Neural cell (in vitro differentiated cells): ENCODE data around the gene MAP4K5. TPM values are rescaled to one million over a fixed set of nuclear protein-coding genes. Genes with fewer than 3 reads are reported as not detected.

Experiments used
- H2AFZ ChIP-seq: fragments of 200-600, 300-800 bp; sonication (generic), shearing (Covaris generic); 2 replicates; pipeline ENCODE4 v1.6.0; 2014; ENCODE audit warnings: low read depth, mild to moderate bottlenecking, antibody characterized with exemption, low read length, moderate library complexity
- H3F3A ChIP-seq: fragments of 200-600 bp; shearing (Covaris generic); 2 replicates; pipeline ENCODE4 v1.6.1; 2016; ENCODE audit warnings: mild to moderate bottlenecking, moderate library complexity, mixed read lengths, antibody characterized with exemption, low read length; ENCODE audit not compliant: insufficient read depth, poor library complexity, severe bottlenecking
- H3K27ac ChIP-seq: fragments of 200-600, 300-800 bp; sonication (generic), shearing (Covaris generic); 2 replicates; pipeline ENCODE4 v1.5.1; 2014; ENCODE audit warnings: mild to moderate bottlenecking, low read length, moderate library complexity
- H3K27me3 ChIP-seq: fragments of 300-800, 200-600 bp; sonication (generic), shearing (Covaris generic); 2 replicates; pipeline ENCODE4 v1.6.0; 2014; ENCODE audit warnings: mild to moderate bottlenecking, low read depth, low read length, moderate library complexity; ENCODE audit not compliant: insufficient read depth
- H3K36me3 ChIP-seq: fragments of 300-800, 200-600 bp; sonication (generic), shearing (Covaris generic); 2 replicates; pipeline ENCODE4 v1.5.1; 2014; ENCODE audit warnings: mild to moderate bottlenecking, antibody characterized with exemption, low read length, moderate library complexity; ENCODE audit not compliant: insufficient read depth
- H3K4me2 ChIP-seq: fragments of 300-800, 200-600 bp; sonication (generic), shearing (Covaris generic); 2 replicates; pipeline ENCODE4 v1.6.0; 2014; ENCODE audit warnings: mild to moderate bottlenecking, low read length
- H3K4me3 ChIP-seq: fragments of 300-800, 200-600 bp; sonication (generic), shearing (Covaris generic); 2 replicates; pipeline ENCODE4 v1.5.1; 2014; ENCODE audit warnings: mild to moderate bottlenecking, low read length, moderate library complexity
- H3K79me2 ChIP-seq: fragments of 200-600 bp; shearing (Covaris generic); replicated peaks from 2 replicates; pipeline ENCODE4 v1.6.0; 2014; ENCODE audit warnings: mild to moderate bottlenecking, low read length, moderate library complexity; ENCODE audit not compliant: insufficient read depth
- H3K9ac ChIP-seq: fragments of 300-800, 200-600 bp; sonication (generic), shearing (Covaris generic); 2 replicates; pipeline ENCODE4 v1.6.1; 2016; ENCODE audit warnings: mild to moderate bottlenecking, low read length, mixed read lengths
- H3K9me2 ChIP-seq: fragments of 200-600 bp; shearing (Covaris generic); 2 replicates; pipeline ENCODE4 v1.6.1; 2016; ENCODE audit warnings: mild to moderate bottlenecking, low read length, mixed read lengths; ENCODE audit not compliant: insufficient read depth
- H3K9me3 ChIP-seq: fragments of 200-600, 300-800 bp; sonication (generic), shearing (Covaris generic); 2 replicates; pipeline ENCODE4 v1.6.1; 2016; ENCODE audit warnings: mild to moderate bottlenecking, mixed run types, low read length, moderate library complexity, mixed read lengths
- H4K20me1 ChIP-seq: fragments of 200-600 bp; shearing (Covaris generic); 2 replicates; pipeline ENCODE4 v1.6.1; 2016; ENCODE audit warnings: mild to moderate bottlenecking, mixed run types; ENCODE audit not compliant: insufficient read depth
- EP300 ChIP-seq: fragments of 450-650 bp; conservative IDR thresholded peaks from 2 replicates; pipeline ENCODE4 v1.6.1; 2014; ENCODE audit warnings: antibody characterized with exemption, mild to moderate bottlenecking, moderate library complexity; ENCODE audit not compliant: poor library complexity, severe bottlenecking
- EZH2 ChIP-seq: fragments of 200-600, 300-800 bp; shearing (Covaris generic), sonication (generic); IDR thresholded peaks from 2 replicates; pipeline ENCODE4 v1.6.1; 2014; ENCODE audit warnings: antibody characterized with exemption, low read length, borderline replicate concordance, mild to moderate bottlenecking; ENCODE audit not compliant: insufficient read depth, poor library complexity, severe bottlenecking
- MXI1 ChIP-seq: fragments of 450-650 bp; conservative IDR thresholded peaks from 2 replicates; pipeline ENCODE4 v1.6.1; 2014; ENCODE audit warnings: antibody characterized with exemption, mild to moderate bottlenecking; ENCODE audit not compliant: poor library complexity, severe bottlenecking
- POLR2AphosphoS5 ChIP-seq: IDR thresholded peaks from 2 replicates; pipeline ENCODE4 v1.6.1; 2012
- RAD21 ChIP-seq: fragments of 450-650 bp; conservative IDR thresholded peaks from 2 replicates; pipeline ENCODE4 v1.6.1; 2014; ENCODE audit warnings: antibody characterized with exemption, mild to moderate bottlenecking, moderate library complexity
- SMC3 ChIP-seq: fragments of 450-650 bp; conservative IDR thresholded peaks from 2 replicates; pipeline ENCODE4 v1.6.1; 2014; ENCODE audit warnings: antibody characterized with exemption, mild to moderate bottlenecking, moderate library complexity; ENCODE audit not compliant: poor library complexity
- TAF1 ChIP-seq: IDR thresholded peaks from 2 replicates; pipeline ENCODE4 v1.6.1; 2012; ENCODE audit warnings: low read depth
- polyA plus RNA-seq: library from polyadenylated mRNA; depleted of rRNA; stranded (reverse); fragments of >200 nt; gene quantifications from 2 replicates; pipeline ENCODE4 v1.2.3, GENCODE V29; 2014
- TF ChIP-seq, protein P1 (sequence below): IDR thresholded peaks from 2 replicates; pipeline ENCODE4 v1.6.1; 2012; ENCODE audit warnings: borderline replicate concordance
- TF ChIP-seq, protein P2 (sequence below): fragments of 450-650 bp; IDR thresholded peaks from 2 replicates; pipeline ENCODE4 v1.5.1; 2014; ENCODE audit warnings: antibody characterized with exemption, mild to moderate bottlenecking, moderate library complexity; ENCODE audit not compliant: poor library complexity, severe bottlenecking

MAP4K5 gene
- polyA plus RNA-seq, 1 donor from 2014 or later: 148 TPM

DNA sequence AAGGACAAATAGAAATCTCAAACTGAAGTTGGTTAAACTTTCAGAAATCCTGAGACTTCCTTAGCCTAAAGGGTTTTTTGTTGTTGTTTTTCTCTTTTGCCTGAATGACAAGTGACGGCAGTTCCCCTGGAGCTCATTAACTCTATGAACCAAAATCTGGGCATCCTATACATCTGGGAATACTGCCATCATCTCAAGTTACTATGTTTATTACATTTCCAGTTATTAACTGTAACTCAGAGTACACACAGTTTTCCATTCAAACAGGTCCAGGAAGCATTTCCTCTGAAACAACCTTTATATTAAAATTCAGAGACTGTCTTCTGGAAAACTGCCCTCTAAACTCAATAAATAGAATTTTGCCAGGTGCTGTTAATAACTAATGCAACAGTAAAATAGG, 80.1 kb downstream of the MAP4K5 start:
- Histone ChIP-seq H3K79me2 (no peaks in the 10 kb centered on the region), H3F3A (no peaks in the 10 kb centered on the region), H3K9ac (no peak overlapping the region), H3K4me3 (no peak overlapping the region), H3K27ac (no peak overlapping the region), H2AFZ (no peak overlapping the region), H3K36me3 (peaks cover 45% of the 10 kb centered on the region), H3K4me2 (no peak overlapping the region), H3K27me3 (no peaks in the 10 kb centered on the region), H3K9me3 (no peaks in the 10 kb centered on the region), H3K9me2 (no peaks in the 10 kb centered on the region), H4K20me1 (no peaks in the 10 kb centered on the region)
- TF ChIP-seq, protein P1, sequence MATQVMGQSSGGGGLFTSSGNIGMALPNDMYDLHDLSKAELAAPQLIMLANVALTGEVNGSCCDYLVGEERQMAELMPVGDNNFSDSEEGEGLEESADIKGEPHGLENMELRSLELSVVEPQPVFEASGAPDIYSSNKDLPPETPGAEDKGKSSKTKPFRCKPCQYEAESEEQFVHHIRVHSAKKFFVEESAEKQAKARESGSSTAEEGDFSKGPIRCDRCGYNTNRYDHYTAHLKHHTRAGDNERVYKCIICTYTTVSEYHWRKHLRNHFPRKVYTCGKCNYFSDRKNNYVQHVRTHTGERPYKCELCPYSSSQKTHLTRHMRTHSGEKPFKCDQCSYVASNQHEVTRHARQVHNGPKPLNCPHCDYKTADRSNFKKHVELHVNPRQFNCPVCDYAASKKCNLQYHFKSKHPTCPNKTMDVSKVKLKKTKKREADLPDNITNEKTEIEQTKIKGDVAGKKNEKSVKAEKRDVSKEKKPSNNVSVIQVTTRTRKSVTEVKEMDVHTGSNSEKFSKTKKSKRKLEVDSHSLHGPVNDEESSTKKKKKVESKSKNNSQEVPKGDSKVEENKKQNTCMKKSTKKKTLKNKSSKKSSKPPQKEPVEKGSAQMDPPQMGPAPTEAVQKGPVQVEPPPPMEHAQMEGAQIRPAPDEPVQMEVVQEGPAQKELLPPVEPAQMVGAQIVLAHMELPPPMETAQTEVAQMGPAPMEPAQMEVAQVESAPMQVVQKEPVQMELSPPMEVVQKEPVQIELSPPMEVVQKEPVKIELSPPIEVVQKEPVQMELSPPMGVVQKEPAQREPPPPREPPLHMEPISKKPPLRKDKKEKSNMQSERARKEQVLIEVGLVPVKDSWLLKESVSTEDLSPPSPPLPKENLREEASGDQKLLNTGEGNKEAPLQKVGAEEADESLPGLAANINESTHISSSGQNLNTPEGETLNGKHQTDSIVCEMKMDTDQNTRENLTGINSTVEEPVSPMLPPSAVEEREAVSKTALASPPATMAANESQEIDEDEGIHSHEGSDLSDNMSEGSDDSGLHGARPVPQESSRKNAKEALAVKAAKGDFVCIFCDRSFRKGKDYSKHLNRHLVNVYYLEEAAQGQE: no peak
- no peak for TF ChIP-seq RAD21
- no peak for TF ChIP-seq TAF1
- no peak for TF ChIP-seq EZH2
- TF ChIP-seq, protein P2, sequence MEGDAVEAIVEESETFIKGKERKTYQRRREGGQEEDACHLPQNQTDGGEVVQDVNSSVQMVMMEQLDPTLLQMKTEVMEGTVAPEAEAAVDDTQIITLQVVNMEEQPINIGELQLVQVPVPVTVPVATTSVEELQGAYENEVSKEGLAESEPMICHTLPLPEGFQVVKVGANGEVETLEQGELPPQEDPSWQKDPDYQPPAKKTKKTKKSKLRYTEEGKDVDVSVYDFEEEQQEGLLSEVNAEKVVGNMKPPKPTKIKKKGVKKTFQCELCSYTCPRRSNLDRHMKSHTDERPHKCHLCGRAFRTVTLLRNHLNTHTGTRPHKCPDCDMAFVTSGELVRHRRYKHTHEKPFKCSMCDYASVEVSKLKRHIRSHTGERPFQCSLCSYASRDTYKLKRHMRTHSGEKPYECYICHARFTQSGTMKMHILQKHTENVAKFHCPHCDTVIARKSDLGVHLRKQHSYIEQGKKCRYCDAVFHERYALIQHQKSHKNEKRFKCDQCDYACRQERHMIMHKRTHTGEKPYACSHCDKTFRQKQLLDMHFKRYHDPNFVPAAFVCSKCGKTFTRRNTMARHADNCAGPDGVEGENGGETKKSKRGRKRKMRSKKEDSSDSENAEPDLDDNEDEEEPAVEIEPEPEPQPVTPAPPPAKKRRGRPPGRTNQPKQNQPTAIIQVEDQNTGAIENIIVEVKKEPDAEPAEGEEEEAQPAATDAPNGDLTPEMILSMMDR: no peak
- no peak for TF ChIP-seq SMC3
- no peak for TF ChIP-seq MXI1
- TF ChIP-seq EP300: no peak

DNA sequence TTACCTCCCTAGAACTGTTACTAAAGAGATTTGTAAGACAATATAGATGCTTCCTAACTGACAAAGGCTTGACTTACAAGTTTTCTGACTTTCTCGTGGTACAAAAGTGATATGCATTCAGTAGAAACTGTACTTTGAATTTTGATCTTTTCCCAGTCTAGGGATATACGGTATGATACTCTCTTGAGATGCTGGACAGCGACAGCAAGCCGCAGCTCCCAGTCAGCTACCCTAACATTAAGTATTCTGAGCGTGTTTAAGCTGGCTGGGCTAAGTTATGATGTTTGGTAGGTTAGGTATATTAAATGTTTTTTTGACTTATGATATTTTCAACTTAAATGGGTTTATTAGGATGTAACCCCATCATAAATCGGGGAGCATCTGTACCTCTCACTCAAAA, 80.5 kb downstream of the MAP4K5 start:
- H3K79me2 ChIP-seq: no peaks in the 10 kb centered on the region
- no peaks in the 10 kb centered on the region for H3K9me3 ChIP-seq
- H4K20me1 ChIP-seq: no peaks in the 10 kb centered on the region
- no peaks in the 10 kb centered on the region for H3K27me3 ChIP-seq
- H3K4me3 ChIP-seq: no peak overlapping the region
- peaks cover 44% of the 10 kb centered on the region for H3K36me3 ChIP-seq
- no peak overlapping the region for H3K9ac ChIP-seq
- no peaks in the 10 kb centered on the region for H3K9me2 ChIP-seq
- TF ChIP-seq SMC3 (no peak), TAF1 (no peak), EZH2 (no peak), EP300 (no peak), POLR2AphosphoS5 (no peak), RAD21 (no peak), MXI1 (no peak)
- TF ChIP-seq, protein P2: no peak
- TF ChIP-seq, protein P1: no peak
- H3K27ac ChIP-seq: no peak overlapping the region
- H3F3A ChIP-seq: no peaks in the 10 kb centered on the region
- no peak overlapping the region for H2AFZ ChIP-seq
- H3K4me2 ChIP-seq: no peak overlapping the region
